Stimulated activated naive CD8-positive, alpha-beta T cell treated with anti-CD3 and anti-CD28 coated beads, Interleukin-15, Interleukin-2, amounts not matched to agents 100 ng/mL and 50 ng/mL, for 24 hours (primary cell): Measurements from ENCODE around the gene ANKUB1.

Experiments used
- H3K27ac Mint-ChIP-seq: one replicate; pipeline ENCODE4 v1.8.0; 2021; ENCODE audit warnings: mild to moderate bottlenecking, mixed read lengths
- H3K27me3 Mint-ChIP-seq: one replicate; pipeline ENCODE4 v1.8.0; 2021; ENCODE audit warnings: mixed read lengths
- H3K36me3 Mint-ChIP-seq: one replicate; pipeline ENCODE4 v1.8.0; 2021; ENCODE audit warnings: low read depth, mixed read lengths
- H3K4me1 Mint-ChIP-seq: one replicate; pipeline ENCODE4 v1.8.0; 2021; ENCODE audit warnings: low read depth, mixed read lengths
- H3K4me3 Mint-ChIP-seq: one replicate; pipeline ENCODE4 v1.8.0; 2021; ENCODE audit warnings: mild to moderate bottlenecking, mixed read lengths
- H3K9me3 Mint-ChIP-seq: one replicate; pipeline ENCODE4 v1.8.0; 2021; ENCODE audit warnings: mixed read lengths

ANKUB1 gene

GRCh38 chr3:149752788-149753136, 39.6 kb downstream of the ANKUB1 start:
- Mint-ChIP-seq H3K27ac (peak overlapping the region; percentile 36), H3K4me3 (peak overlapping the region; percentile 93), H3K36me3 (peaks cover 32% of the 10 kb centered on the region), H3K27me3 (no peaks in the 10 kb centered on the region), H3K9me3 (no peaks in the 10 kb centered on the region), H3K4me1 (peaks cover 36% of the 10 kb centered on the region)

GRCh38 chr3:149752051-149752787, 40.1 kb downstream of the ANKUB1 start, which contains the start of gene COMMD2:
COMMD2 (minus strand) TSS chr3:149752489; CDS start chr3:149752444, 45 bp downstream.
- H3K27ac Mint-ChIP-seq, result peak within 1 kb of the TSS; percentile 85
- H3K9me3 Mint-ChIP-seq, result no peaks in the 10 kb centered on the region
- H3K4me1 Mint-ChIP-seq, result peaks cover 36% of the 10 kb centered on the region
- no peaks in the 10 kb centered on the region for H3K27me3 Mint-ChIP-seq
- peak within 1 kb of the TSS; percentile 93 for H3K4me3 Mint-ChIP-seq
- peaks cover 37% of the 10 kb centered on the region for H3K36me3 Mint-ChIP-seq

GRCh38 chr3:149751551-149751950, 40.8 kb downstream of the ANKUB1 start:
- Mint-ChIP-seq H3K9me3 (no peaks in the 10 kb centered on the region), H3K4me3 (peak overlapping the region; percentile 93), H3K27ac (peak overlapping the region; percentile 85), H3K36me3 (peaks cover 44% of the 10 kb centered on the region), H3K27me3 (no peaks in the 10 kb centered on the region), H3K4me1 (peaks cover 36% of the 10 kb centered on the region)

- H3K36me3 Mint-ChIP-seq, result peaks cover 75% of the 10 kb centered on the region
- H3K27me3 Mint-ChIP-seq, result no peaks in the 10 kb centered on the region
- no peaks in the 10 kb centered on the region for H3K9me3 Mint-ChIP-seq
- H3K4me3 Mint-ChIP-seq, result no peak overlapping the region
- no peaks in the 10 kb centered on the region for H3K4me1 Mint-ChIP-seq
- H3K27ac Mint-ChIP-seq, result no peak overlapping the region
Measured at GRCh38 chr3:149744606-149745005, 47.7 kb downstream of the ANKUB1 start.

- Mint-ChIP-seq H3K36me3 (peaks cover 74% of the 10 kb centered on the region), H3K4me1 (no peaks in the 10 kb centered on the region), H3K9me3 (no peaks in the 10 kb centered on the region), H3K27ac (no peak overlapping the region), H3K4me3 (no peak overlapping the region), H3K27me3 (no peaks in the 10 kb centered on the region)
Measured at GRCh38 chr3:149744151-149744550, 48.2 kb downstream of the ANKUB1 start.

GRCh38 chr3:149739396-149739795, 53.0 kb downstream of the ANKUB1 start:
- Mint-ChIP-seq H3K27ac (no peak overlapping the region), H3K27me3 (no peaks in the 10 kb centered on the region), H3K4me1 (no peaks in the 10 kb centered on the region), H3K9me3 (no peaks in the 10 kb centered on the region), H3K36me3 (peaks cover 40% of the 10 kb centered on the region), H3K4me3 (no peak overlapping the region)

GRCh38 chr3:149738876-149739275, 53.5 kb downstream of the ANKUB1 start:
- Mint-ChIP-seq H3K9me3 (no peaks in the 10 kb centered on the region), H3K27me3 (no peaks in the 10 kb centered on the region), H3K4me3 (no peak overlapping the region), H3K4me1 (no peaks in the 10 kb centered on the region), H3K27ac (no peak overlapping the region), H3K36me3 (peaks cover 36% of the 10 kb centered on the region)

- Mint-ChIP-seq H3K36me3 (peaks cover 24% of the 10 kb centered on the region), H3K27ac (no peak overlapping the region), H3K4me3 (no peak overlapping the region), H3K9me3 (no peaks in the 10 kb centered on the region), H3K27me3 (no peaks in the 10 kb centered on the region), H3K4me1 (no peaks in the 10 kb centered on the region)
Measured at GRCh38 chr3:149736953-149737205, 55.5 kb downstream of the ANKUB1 start.

- H3K4me3 Mint-ChIP-seq, result no peak overlapping the region
- H3K4me1 Mint-ChIP-seq, result no peaks in the 10 kb centered on the region
- H3K27me3 Mint-ChIP-seq, result no peaks in the 10 kb centered on the region
- H3K9me3 Mint-ChIP-seq, result no peaks in the 10 kb centered on the region
- H3K27ac Mint-ChIP-seq, result no peak overlapping the region
- peaks cover 19% of the 10 kb centered on the region for H3K36me3 Mint-ChIP-seq
Measured at GRCh38 chr3:149736175-149736952, 56.0 kb downstream of the ANKUB1 start.

GRCh38 chr3:149732234-149732633, 60.1 kb downstream of the ANKUB1 start:
- H3K36me3 Mint-ChIP-seq, result no peaks in the 10 kb centered on the region
- H3K4me1 Mint-ChIP-seq, result no peaks in the 10 kb centered on the region
- no peak overlapping the region for H3K27ac Mint-ChIP-seq
- no peak overlapping the region for H3K4me3 Mint-ChIP-seq
- H3K27me3 Mint-ChIP-seq, result no peaks in the 10 kb centered on the region
- no peaks in the 10 kb centered on the region for H3K9me3 Mint-ChIP-seq

- H3K27me3 Mint-ChIP-seq, result peaks cover 4% of the 10 kb centered on the region
- H3K36me3 Mint-ChIP-seq, result peaks cover 4% of the 10 kb centered on the region
- no peak overlapping the region for H3K27ac Mint-ChIP-seq
- H3K4me3 Mint-ChIP-seq, result no peak overlapping the region
- peaks cover 4% of the 10 kb centered on the region for H3K9me3 Mint-ChIP-seq
- no peaks in the 10 kb centered on the region for H3K4me1 Mint-ChIP-seq
Measured at GRCh38 chr3:149727656-149728055, 64.7 kb downstream of the ANKUB1 start.

- Mint-ChIP-seq H3K4me1 (no peaks in the 10 kb centered on the region), H3K27me3 (peaks cover 4% of the 10 kb centered on the region), H3K4me3 (no peak overlapping the region), H3K27ac (no peak overlapping the region), H3K36me3 (peaks cover 4% of the 10 kb centered on the region), H3K9me3 (peaks cover 4% of the 10 kb centered on the region)
Measured at GRCh38 chr3:149726716-149727407, 65.5 kb downstream of the ANKUB1 start.

GRCh38 chr3:149723781-149724180, 68.6 kb downstream of the ANKUB1 start:
- Mint-ChIP-seq H3K4me3 (no peak overlapping the region), H3K9me3 (peaks cover 13% of the 10 kb centered on the region), H3K36me3 (peaks cover 9% of the 10 kb centered on the region), H3K4me1 (no peaks in the 10 kb centered on the region), H3K27me3 (peaks cover 4% of the 10 kb centered on the region), H3K27ac (no peak overlapping the region)

- peaks cover 13% of the 10 kb centered on the region for H3K9me3 Mint-ChIP-seq
- H3K27ac Mint-ChIP-seq, result no peak overlapping the region
- peaks cover 9% of the 10 kb centered on the region for H3K36me3 Mint-ChIP-seq
- H3K27me3 Mint-ChIP-seq, result peaks cover 4% of the 10 kb centered on the region
- no peaks in the 10 kb centered on the region for H3K4me1 Mint-ChIP-seq
- H3K4me3 Mint-ChIP-seq, result no peak overlapping the region
Measured at GRCh38 chr3:149720918-149721317, 71.4 kb downstream of the ANKUB1 start.

- H3K4me1 Mint-ChIP-seq, result no peaks in the 10 kb centered on the region
- peaks cover 5% of the 10 kb centered on the region for H3K36me3 Mint-ChIP-seq
- H3K4me3 Mint-ChIP-seq, result no peak overlapping the region
- H3K27ac Mint-ChIP-seq, result no peak overlapping the region
- H3K27me3 Mint-ChIP-seq, result no peaks in the 10 kb centered on the region
- peaks cover 9% of the 10 kb centered on the region for H3K9me3 Mint-ChIP-seq
Measured at GRCh38 chr3:149717391-149718056, 74.8 kb downstream of the ANKUB1 start.
